Colonic mucosa (tissue), 4 donors: Measurements from ENCODE around the gene BIN2. TPM values are rescaled to one million over a fixed set of nuclear protein-coding genes. Genes with fewer than 3 reads are reported as not detected.
A peak's percentile ranks its signal among the peaks of the same experiment; 100 is the strongest.

Experiments
- DNase-seq: peaks from one replicate; pipeline ENCODE4 v3.0.0-alpha.2; 2020
- H3K27ac ChIP-seq: fragments of 200-600 bp; one replicate; pipeline ENCODE4 v1.8.0; 2021
- H3K27me3 ChIP-seq: fragments of 200-600 bp; one replicate; pipeline ENCODE4 v1.8.0; 2021
- H3K36me3 ChIP-seq: fragments of 200-600 bp; one replicate; pipeline ENCODE4 v1.8.0; 2021
- H3K4me1 ChIP-seq: fragments of 200-600 bp; one replicate; pipeline ENCODE4 v1.8.0; 2021; ENCODE audit warnings: mild to moderate bottlenecking
- H3K4me3 ChIP-seq: fragments of 200-600 bp; one replicate; pipeline ENCODE4 v1.8.0; 2021
- H3K9ac ChIP-seq, 2 donors: one replicate each; pipeline ENCODE4 v1.7.0; 2013; ENCODE audit warnings: control low read depth in 2 of 2, low read depth in 2 of 2, low read length in 2 of 2
- H3K9me3 ChIP-seq: fragments of 200-600 bp; one replicate; pipeline ENCODE4 v1.8.0; 2021
- intact Hi-C: fragments of 100-400 bp; cut with DNase I; formaldehyde crosslinking; loops from one replicate; pipeline ENCODE4 v1.14.1; 2022
- total RNA-seq, 2 donors: library from RNA; stranded (reverse); fragmentation: NEBNext Ultra II Directional in 1 of 2; extraction: Animal tissue kit (Norgen Biotek cat#: 25700) in 1 of 2; gene quantifications; one replicate each; pipeline ENCODE4 v1.2.1, GENCODE V29; 2021
- TF ChIP-seq, protein P1 (sequence below): fragments of 200-600 bp; IDR thresholded peaks from one replicate; pipeline ENCODE4 v1.8.0; 2022; ENCODE audit warnings: antibody characterized with exemption, mild to moderate bottlenecking
- donor health status: healthy.
- donor health status: DM: no; HTN: no; CAD: no.
- donor health status: DM: no; HTN: no; CAD: no.

The BIN2 gene
- total RNA-seq, result 1 to 10 TPM; 6.7 to 6.8 TPM

DNA sequence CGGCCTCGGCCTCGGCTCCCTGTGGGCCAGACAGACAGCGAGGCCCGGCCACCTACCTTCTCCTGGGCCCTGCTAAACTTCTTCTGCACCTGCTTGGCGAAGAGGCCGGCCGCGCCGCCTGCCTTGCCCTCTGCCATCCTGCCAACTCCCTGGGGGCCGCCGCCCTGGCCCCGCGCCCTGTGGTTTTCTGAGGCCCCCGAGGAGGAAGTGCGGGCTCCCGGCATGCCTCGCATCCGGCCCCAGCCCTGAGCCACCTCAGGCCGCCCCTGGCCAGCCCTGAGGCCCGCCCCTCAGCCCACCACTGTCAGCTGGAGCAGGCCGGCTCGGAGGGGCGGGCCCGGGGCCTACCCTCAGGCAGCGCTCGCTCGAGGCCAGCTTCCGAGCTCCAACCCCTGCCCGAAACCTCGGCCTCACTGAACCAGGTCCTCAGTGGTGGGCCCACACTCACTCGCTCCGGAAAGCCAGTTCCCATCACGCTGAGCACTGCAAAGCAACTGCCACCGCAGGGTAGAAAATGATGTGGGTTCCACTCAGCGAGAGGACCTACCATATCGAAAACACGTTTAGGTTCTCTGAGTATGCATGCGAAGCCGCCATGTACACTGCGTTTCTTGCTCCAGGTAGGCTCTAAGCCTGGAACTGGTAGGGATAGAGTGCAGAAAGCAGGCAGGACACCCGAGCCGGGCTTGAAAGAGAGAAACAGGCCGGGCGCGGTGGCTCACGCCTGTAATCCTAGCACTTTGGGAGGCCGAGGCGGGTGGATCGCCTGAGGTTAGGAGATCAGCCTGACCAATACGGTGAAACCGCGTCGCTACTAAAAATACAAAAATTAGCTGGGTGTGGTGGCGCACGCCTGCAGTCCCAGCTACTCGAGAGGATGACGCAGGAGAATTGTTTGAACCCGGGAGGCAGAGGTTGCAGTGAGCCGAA is at the start of gene BIN2:
BIN2 (minus strand) TSS at position 209 of the 930 bp plus-strand sequence; CDS start at position 137, 72 bp downstream.
- intact Hi-C loops, result no loop called here
- no peaks in the 10 kb centered on the region for H3K9me3 ChIP-seq

DNA sequence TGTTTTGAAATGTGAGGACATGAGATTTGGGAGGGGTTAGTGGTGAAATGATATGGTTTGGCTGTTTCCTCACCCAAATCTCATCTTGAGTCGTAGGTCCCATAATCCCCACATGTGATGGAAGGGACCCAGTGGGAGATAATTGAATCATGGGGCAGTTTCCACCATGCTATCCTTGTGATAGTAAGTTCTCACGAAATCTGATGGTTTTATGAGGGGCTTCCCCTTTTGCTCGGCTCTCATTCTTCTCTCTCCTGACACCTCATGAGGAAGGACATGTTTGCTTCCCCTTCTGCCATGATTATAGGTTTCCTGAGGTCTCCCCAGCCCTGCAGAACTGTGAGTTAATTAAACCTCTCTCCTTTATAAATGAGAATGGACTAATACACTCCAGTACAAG is 49.2 kb upstream of the BIN2 start:
- intact Hi-C loops, result no loop called here
- H3K36me3 ChIP-seq, result no peaks in the 10 kb centered on the region
- no peak overlapping the region for H3K4me3 ChIP-seq
- TF ChIP-seq, protein P1, sequence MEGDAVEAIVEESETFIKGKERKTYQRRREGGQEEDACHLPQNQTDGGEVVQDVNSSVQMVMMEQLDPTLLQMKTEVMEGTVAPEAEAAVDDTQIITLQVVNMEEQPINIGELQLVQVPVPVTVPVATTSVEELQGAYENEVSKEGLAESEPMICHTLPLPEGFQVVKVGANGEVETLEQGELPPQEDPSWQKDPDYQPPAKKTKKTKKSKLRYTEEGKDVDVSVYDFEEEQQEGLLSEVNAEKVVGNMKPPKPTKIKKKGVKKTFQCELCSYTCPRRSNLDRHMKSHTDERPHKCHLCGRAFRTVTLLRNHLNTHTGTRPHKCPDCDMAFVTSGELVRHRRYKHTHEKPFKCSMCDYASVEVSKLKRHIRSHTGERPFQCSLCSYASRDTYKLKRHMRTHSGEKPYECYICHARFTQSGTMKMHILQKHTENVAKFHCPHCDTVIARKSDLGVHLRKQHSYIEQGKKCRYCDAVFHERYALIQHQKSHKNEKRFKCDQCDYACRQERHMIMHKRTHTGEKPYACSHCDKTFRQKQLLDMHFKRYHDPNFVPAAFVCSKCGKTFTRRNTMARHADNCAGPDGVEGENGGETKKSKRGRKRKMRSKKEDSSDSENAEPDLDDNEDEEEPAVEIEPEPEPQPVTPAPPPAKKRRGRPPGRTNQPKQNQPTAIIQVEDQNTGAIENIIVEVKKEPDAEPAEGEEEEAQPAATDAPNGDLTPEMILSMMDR, result no peak
- no peak overlapping the region for H3K27ac ChIP-seq
- no peak overlapping the region for H3K9ac ChIP-seq
- no peak for DNase-seq
- H3K27me3 ChIP-seq, result no peaks in the 10 kb centered on the region
- H3K4me1 ChIP-seq, result no peaks in the 10 kb centered on the region
- no peaks in the 10 kb centered on the region for H3K9me3 ChIP-seq

More for the DNA sequence above, at the start of gene BIN2:
- Histone ChIP-seq H3K4me3 (peak within 1 kb of the TSS; percentile 31), H3K27ac (peak within 1 kb of the TSS; percentile 75), H3K27me3 (no peaks in the 10 kb centered on the region), H3K4me1 (no peaks in the 10 kb centered on the region), H3K9ac (peak within 1 kb of the TSS; percentile 48 to 57), H3K36me3 (no peaks in the 10 kb centered on the region)
- TF ChIP-seq, protein P1, result no peak
- no peak for DNase-seq

- TF ChIP-seq, protein P1, result no peak
- H3K9ac ChIP-seq, result no peak overlapping the region
- H3K27me3 ChIP-seq, result no peaks in the 10 kb centered on the region
- H3K27ac ChIP-seq, result no peak overlapping the region
- H3K4me1 ChIP-seq, result no peaks in the 10 kb centered on the region
- no peaks in the 10 kb centered on the region for H3K36me3 ChIP-seq
- H3K4me3 ChIP-seq, result no peak overlapping the region
- H3K9me3 ChIP-seq, result no peaks in the 10 kb centered on the region
- intact Hi-C loops, result no loop called here
- DNase-seq, result no peak
Measured at GRCh38 chr12:51372021-51372420, 48.0 kb upstream of the BIN2 start.

- Histone ChIP-seq H3K9ac (no peak overlapping the region), H3K27me3 (no peaks in the 10 kb centered on the region), H3K36me3 (no peaks in the 10 kb centered on the region), H3K27ac (no peak overlapping the region), H3K9me3 (no peaks in the 10 kb centered on the region), H3K4me1 (no peaks in the 10 kb centered on the region), H3K4me3 (no peak overlapping the region)
- intact Hi-C loops, result no loop called here
- DNase-seq, result no peak
- TF ChIP-seq, protein P1, result no peak
Measured at GRCh38 chr12:51371295-51371953, 47.5 kb upstream of the BIN2 start.

GRCh38 chr12:51370667-51371066 is 46.7 kb upstream of the BIN2 start:
- TF ChIP-seq, protein P1, result no peak
- H3K9ac ChIP-seq, result no peak overlapping the region
- no peak overlapping the region for H3K27ac ChIP-seq
- H3K4me1 ChIP-seq, result no peaks in the 10 kb centered on the region
- H3K36me3 ChIP-seq, result no peaks in the 10 kb centered on the region
- no peaks in the 10 kb centered on the region for H3K27me3 ChIP-seq
- intact Hi-C loops, result no loop called here
- H3K4me3 ChIP-seq, result no peak overlapping the region
- no peak for DNase-seq
- no peaks in the 10 kb centered on the region for H3K9me3 ChIP-seq
